HG03139 (cell line): Measurements from ENCODE around the gene TLCD3A.

Experiments used
- ATAC-seq: cut with Tn5 transposase; IDR thresholded peaks from one replicate; pipeline ENCODE4 v1.9.1; 2021; ENCODE audit not compliant: unreplicated experiment

The TLCD3A gene

DNA sequence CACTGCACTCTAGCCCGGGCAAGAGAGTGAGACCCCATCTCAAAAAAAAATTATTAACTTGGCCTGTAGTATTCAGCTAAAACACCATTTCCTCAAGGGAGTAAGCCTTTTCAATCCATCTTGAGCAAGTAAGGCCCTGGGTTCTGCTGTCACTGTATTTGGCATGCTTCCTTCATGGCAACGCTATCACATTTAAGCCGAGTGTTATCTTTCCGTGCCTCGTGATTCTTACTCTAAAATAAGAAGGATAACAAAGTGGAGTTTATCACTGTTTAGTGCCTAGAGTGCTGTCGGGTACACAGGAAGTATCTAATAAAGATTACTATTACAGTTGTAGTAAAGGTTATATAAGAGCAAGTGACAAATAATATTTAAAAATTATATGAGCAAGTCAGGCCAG is 26.5 kb upstream of the TLCD3A start:
- no peak for ATAC-seq

DNA sequence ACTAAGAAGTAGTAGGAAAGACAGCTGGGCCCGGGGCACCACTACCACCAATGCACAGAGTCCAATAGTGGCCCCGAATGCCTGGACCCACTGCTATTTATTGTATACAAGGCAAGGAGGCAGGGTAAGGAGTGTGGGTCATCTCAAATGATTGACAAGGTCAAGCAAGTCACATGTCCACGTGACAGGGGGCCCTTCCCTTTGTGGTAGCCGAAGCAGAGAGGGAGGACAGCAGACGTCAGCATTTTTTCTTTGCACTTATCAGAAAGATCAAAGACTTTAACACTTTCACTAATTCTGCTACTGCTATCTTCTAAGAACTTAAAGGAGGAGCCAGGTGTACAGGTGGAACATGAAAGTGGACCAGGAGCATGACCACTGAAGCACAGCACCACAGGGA is 24.3 kb upstream of the TLCD3A start:
- no peak for ATAC-seq

- ATAC-seq = no peak
Observed at GRCh38 chr17:718075-718474, 14.3 kb upstream of the TLCD3A start.

DNA sequence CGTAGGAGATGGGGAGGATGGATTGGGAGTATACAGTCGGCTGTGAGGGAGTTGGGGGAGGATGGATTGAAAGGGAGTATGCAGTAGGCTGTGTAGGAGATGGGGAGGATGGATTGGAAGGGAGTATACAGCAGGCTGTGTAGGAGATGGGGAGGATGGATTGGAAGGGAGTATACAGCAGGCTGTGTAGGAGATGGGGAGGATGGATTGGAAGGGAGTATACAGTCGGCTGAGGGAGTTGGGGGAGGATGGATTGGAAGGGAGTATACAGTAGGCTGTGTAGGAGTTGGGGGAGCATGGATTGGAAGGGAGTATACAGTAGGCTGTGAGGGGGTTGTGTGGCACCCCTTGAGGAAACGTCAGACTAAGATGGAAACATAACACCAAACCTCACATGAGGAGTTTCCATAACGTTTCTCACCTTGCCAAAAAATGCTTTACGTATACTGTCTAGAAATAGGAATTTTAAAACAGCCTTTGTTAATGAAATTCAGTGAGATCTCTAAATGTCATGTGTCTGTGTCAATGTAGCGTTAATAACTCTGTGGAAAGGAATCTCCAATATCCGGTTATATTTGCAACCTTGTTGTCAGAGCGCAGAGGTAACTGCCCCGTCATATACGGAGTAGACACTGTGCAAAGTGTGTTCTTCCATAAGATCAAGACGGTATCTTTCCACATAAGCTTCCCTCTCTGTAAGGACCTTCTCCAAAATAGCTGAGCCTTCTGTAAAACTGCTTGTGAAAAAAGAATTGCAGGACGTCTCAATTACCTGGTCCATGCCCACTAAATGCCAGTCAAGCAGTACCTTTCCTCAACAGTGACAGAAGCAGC is 11.5 kb upstream of the TLCD3A start:
- no peak for ATAC-seq

- ATAC-seq = no peak
Observed at GRCh38 chr17:721540-721937, 10.9 kb upstream of the TLCD3A start.

GRCh38 chr17:725084-725483 is 7.3 kb upstream of the TLCD3A start:
- ATAC-seq = no peak

DNA sequence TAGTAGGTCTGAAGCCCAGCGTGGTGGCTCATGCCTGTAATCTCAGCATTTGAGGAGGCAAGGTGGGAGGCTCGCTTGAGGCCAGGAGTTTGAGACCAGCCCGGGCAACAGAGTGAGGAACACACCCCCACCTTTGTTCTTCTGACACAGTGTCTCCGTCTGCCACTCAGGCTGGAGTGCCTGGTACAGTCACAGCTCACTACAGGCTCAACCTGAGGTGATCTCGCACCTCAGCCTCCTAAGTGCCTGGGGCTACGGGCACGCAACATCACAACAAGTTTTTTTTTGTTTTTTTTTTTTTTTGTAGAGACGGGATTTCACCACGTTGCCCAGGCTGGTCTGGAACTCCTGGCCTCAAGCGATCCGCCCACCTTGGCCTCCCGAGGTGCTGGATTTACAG is 6.7 kb upstream of the TLCD3A start:
- no peak for ATAC-seq

GRCh38 chr17:726271-726919 is 6.0 kb upstream of the TLCD3A start:
- no peak for ATAC-seq

DNA sequence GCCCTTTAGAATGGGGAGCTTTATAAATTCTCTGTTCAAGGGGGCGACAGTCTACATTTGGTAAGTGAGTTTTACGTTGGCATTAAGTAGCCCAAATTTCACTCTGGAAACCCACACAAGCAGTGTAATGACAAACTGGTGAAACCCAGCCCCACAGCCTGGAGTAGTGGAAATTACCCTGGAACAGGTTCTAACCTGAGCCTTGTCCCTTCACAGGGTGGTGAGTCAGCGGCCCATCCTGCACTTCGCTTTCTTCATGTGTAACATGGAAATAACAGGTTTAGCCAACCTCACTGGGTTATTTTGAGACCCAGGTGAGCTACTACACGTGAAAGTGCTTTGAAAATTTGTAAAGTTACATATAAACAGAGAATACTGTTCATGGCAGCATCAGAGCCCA is 3.5 kb upstream of the TLCD3A start:
- no peak for ATAC-seq

- ATAC-seq = no peak
Observed at GRCh38 chr17:731644-732066, 741 bp upstream of the TLCD3A start.

- peak; percentile 31 for ATAC-seq
Observed at GRCh38 chr17:732902-733720, 715 bp downstream of the TLCD3A start.

DNA sequence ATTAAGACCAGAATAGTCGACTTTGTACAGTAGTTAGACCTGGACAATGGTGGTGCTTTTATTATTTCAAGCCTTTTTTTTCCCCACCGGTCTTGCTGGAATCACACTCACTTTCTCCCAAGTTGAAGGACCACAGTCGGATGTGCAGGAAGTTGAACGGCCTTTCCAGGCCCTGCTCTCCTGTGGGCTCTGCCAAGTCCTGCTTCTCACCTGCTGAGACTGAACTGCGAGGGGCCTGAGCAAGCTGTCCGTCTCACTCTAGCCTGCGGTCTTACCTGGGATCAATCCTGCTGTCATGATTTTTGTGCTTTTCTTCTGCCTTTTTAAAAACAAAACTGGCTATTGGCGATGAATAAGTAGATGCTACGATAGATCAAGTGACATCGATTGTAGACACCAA is 1.3 kb downstream of the TLCD3A start:
- ATAC-seq = no peak

GRCh38 chr17:737561-738113 is 5.2 kb downstream of the TLCD3A start:
- no peak for ATAC-seq

DNA sequence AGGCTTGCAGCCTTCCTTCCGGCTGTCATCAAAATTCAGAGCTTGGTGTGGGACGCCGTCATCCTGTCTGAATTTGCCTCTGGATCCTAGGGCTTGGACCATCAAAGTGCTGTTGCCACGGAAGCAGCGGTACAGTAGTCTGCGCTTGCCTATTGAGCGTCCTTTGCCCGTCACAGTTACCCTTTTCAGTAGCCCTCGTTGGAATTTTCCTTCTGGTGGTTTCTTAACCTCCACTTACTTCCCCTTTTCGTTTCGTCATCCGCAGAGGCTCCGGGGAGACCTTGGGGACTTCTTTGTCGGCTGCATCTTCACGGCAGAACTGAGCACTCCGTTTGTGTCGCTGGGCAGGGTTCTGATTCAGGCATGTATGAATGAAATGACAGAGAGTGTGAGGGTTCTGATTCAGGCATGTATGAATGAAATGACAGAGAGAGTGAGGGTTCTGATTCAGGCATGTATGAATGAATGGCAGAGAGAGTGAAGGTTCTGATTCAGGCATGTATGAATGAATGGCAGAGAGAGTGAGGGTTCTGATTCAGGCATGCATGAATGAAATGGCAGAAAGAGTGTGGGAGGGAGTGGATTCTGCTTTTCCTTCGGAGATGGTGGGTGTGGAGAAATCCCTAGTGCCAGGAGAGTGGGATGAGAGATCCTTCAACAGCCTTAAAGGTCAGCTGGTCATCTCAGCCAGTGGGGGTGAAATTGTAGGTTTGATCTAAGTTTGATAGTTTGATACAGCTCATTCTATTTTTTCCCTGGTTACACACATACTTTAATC is 8.0 kb downstream of the TLCD3A start:
- ATAC-seq = peak; percentile 59

DNA sequence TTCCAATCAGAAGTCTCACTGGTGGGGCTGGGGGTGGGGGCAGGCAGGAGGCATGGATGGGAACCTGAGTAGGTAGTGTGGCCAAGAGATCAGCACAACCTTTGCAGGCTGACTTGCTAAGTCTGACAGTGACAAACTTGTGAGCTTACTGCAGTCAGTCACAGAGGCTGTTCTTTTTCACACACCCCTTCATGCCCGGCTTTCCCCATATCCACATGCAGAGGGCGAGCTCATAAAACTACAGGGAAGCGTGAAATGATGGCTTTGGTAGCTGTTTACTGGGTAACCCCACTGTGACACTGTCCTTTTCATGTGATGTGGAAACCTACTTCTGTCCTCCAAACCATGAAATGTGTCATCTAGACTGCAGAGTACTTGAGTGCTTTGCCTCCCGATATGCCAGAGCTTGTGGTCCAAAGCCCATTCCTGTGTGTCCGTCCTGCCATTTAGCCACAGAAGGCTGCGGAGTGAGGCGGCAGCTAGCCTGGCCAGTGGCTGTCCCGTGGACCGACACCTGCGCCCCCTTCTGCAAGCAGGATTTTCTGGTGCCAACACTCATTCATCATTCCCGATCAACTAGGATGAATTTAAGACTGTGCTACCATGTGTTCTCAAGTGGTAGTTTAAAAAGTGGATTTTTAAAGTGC is 9.9 kb downstream of the TLCD3A start:
- ATAC-seq = no peak

DNA sequence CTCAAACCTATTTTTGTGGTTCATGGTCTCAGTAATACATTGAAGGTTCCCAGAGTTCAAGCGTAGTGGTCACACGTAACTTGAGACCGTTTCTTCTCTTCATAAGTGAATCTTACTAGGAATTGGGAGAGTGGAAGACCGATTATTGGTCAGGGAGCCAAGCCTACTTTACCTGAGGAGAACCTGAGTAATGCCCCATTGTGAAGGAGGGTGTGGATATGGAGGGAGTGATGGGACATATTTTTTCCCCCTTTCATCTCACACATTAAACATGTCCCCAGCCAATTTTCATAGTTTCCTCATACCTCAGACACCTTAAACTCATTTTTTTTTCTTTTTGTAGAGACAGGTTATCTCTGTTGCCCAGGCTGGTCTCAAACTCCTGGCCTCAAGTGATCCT is 10.7 kb downstream of the TLCD3A start:
- no peak for ATAC-seq

GRCh38 chr17:744937-745336 is 12.5 kb downstream of the TLCD3A start:
- ATAC-seq = no peak

DNA sequence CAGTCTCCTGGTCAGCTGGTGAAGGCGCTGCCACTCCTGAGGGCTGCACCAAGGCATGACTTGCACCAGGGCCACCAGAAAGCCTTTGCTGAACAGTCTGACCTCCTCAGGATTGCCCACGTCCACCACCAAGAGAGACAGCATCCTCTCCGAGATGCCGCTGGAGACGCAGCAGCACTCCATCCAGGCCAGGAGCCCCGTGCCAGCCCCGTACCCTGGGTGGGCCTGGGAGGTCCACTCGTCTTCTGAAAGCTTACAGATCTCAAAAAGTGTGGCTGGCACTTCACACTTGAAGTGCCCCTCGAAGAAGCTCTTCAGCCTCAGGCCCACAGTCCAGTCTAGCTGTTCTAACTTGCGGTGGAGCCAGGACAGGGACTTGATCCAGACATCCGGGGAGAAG is 13.0 kb downstream of the TLCD3A start:
- ATAC-seq = no peak

DNA sequence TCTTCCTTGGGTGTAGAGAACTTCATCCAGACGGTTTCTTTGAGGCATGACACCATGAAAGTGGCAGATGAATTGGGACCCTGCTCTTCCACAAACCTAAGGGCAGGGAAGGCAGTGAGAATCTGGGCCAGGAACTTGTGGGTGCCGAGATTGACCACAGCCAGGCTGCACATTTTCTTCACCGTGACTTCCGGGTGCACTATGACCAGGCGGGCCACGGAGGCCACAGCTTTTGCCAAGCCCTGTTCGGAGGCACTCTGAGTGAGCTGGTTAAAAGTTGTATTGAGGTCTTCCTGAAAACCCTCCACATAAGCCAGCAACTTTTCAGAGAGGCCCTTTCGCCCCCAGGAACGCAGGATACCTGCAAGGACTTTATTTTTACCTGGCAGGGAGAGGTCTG is 13.8 kb downstream of the TLCD3A start:
- ATAC-seq = no peak
